HL-60 (cell line): ENCODE results near the gene KIZ.

Experiments used
- CTCF ChIP-seq: IDR thresholded peaks from one replicate; pipeline ENCODE4 v1.5.1; 2011; ENCODE audit warnings: low read length, control low read depth, inconsistent platforms; ENCODE audit not compliant: insufficient read depth
- POLR2AphosphoS5 ChIP-seq: IDR thresholded peaks from 2 replicates; pipeline ENCODE4 v1.6.1; 2012; ENCODE audit warnings: low read depth

DNA sequence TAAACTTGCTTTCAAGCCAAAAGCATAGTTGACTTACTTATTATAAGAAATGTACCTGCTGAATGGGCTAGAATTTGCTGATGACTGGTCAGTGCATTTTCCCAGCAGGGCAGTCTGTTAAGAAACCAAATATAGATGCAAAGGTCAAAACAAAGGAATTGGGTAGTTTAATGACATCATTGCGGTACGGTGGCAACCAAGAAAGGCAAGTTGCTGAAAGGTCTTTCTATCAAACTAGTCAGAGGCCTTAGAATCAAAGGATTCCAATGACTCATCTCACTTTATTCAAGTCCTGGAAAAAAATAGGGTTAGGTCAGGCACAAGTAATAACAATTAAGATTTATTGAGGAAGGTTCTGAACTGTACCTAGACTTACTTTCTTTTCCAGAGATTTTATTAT, 76.4 kb downstream of the KIZ start:
- no peak for TF ChIP-seq CTCF
- TF ChIP-seq POLR2AphosphoS5, result no peak
